ENCODE measurements around the gene CSNK1D. TPM values are rescaled to one million over a fixed set of nuclear protein-coding genes. Genes with fewer than 3 reads are reported as not detected.

Gene CSNK1D
- total and polyA plus RNA-seq, 4 donors: 72.7 to 160 (median 123) TPM

GRCh38 chr17:82299452-82299851 lies 26.0 kb upstream of the CSNK1D start:
- Histone ChIP-seq H3K9me3 (ENCODE audit: control insufficient read depth in 4 of 4, insufficient read depth in 3 of 4, low read length in 3 of 4) (no peaks in the 10 kb centered on the region), H3K27ac (ENCODE audit: low read depth in 1 of 2, low read length in 1 of 2) (peak overlapping the region in 1 of 2 donors; percentile 93), H3K9ac (ENCODE audit: insufficient read depth in 1 of 2, low read length in 2 of 2) (no peak overlapping the region), H3K4me3 (no peak overlapping the region), H3K27me3 (ENCODE audit: control insufficient read depth in 3 of 3, insufficient read depth in 3 of 3, low read length in 2 of 3) (no peaks in the 10 kb centered on the region), H3K36me3 (ENCODE audit: control insufficient read depth in 4 of 4, insufficient read depth in 4 of 4, low read length in 4 of 4) (no peaks in the 10 kb centered on the region), H3K4me1 (ENCODE audit: control insufficient read depth in 5 of 5, insufficient read depth in 5 of 5, low read length in 5 of 5) (peaks cover 4 to 28% (median 6%) of the 10 kb centered on the region in 5 donors)
- no peak for ATAC-seq (ENCODE audit: insufficient read depth, low FRiP score)
- TF ChIP-seq CTCF (IDR thresholded peaks at IDR 0.05; ENCODE audit: control extremely low read depth, extremely low read depth): no peak
- DNase-seq: no peak
- 87 to 96% methylated on average over 10 of the region's 10 CpGs for WGBS, 2 donors

- ATAC-seq (ENCODE audit: insufficient read depth, low FRiP score) (no peak), DNase-seq (no peak)
- WGBS, 2 donors: 64 to 68% methylated on average over 27 of the region's 27 CpGs
- Histone ChIP-seq H3K36me3 (ENCODE audit: control insufficient read depth in 4 of 4, insufficient read depth in 4 of 4, low read length in 4 of 4) (no peaks in the 10 kb centered on the region), H3K9me3 (ENCODE audit: control insufficient read depth in 4 of 4, insufficient read depth in 3 of 4, low read length in 3 of 4) (no peaks in the 10 kb centered on the region), H3K4me3 (no peak overlapping the region), H3K9ac (ENCODE audit: insufficient read depth in 1 of 2, low read length in 2 of 2) (no peak overlapping the region), H3K4me1 (ENCODE audit: control insufficient read depth in 5 of 5, insufficient read depth in 5 of 5, low read length in 5 of 5) (peaks cover 7 to 26% (median 11%) of the 10 kb centered on the region in 5 donors), H3K27me3 (ENCODE audit: control insufficient read depth in 3 of 3, insufficient read depth in 3 of 3, low read length in 2 of 3) (no peaks in the 10 kb centered on the region), H3K27ac (ENCODE audit: low read depth in 1 of 2, low read length in 1 of 2) (peak overlapping the region; percentile 63 to 93)
- no peak for TF ChIP-seq CTCF (IDR thresholded peaks at IDR 0.05; ENCODE audit: control extremely low read depth, extremely low read depth)
These were observed 25.3 kb upstream of the CSNK1D start for GRCh38 chr17:82298538-82299421.

- DNase-seq (peak; percentile 82 to 91 (median 84)), ATAC-seq (ENCODE audit: insufficient read depth, low FRiP score) (peak; percentile 82)
- H3K4me3 ChIP-seq: peak overlapping the region; percentile 24
- H3K9me3 ChIP-seq (ENCODE audit: control insufficient read depth in 4 of 4, insufficient read depth in 3 of 4, low read length in 3 of 4): no peaks in the 10 kb centered on the region
- 0 to 1% methylated on average over 36 of the region's 36 CpGs for WGBS, 2 donors
- no peaks in the 10 kb centered on the region for H3K27me3 ChIP-seq (ENCODE audit: control insufficient read depth in 3 of 3, insufficient read depth in 3 of 3, low read length in 2 of 3)
- TF ChIP-seq CTCF (IDR thresholded peaks at IDR 0.05; ENCODE audit: control extremely low read depth, extremely low read depth): no peak
- no peaks in the 10 kb centered on the region for H3K36me3 ChIP-seq (ENCODE audit: control insufficient read depth in 4 of 4, insufficient read depth in 4 of 4, low read length in 4 of 4)
- H3K27ac ChIP-seq (ENCODE audit: low read depth in 1 of 2, low read length in 1 of 2): peak overlapping the region; percentile 63 to 93
- H3K4me1 ChIP-seq (ENCODE audit: control insufficient read depth in 5 of 5, insufficient read depth in 5 of 5, low read length in 5 of 5): peaks cover 7 to 21% (median 11%) of the 10 kb centered on the region in 5 donors
- peak overlapping the region; percentile 21 to 68 for H3K9ac ChIP-seq (ENCODE audit: insufficient read depth in 1 of 2, low read length in 2 of 2)
These were observed 24.4 kb upstream of the CSNK1D start for GRCh38 chr17:82297714-82298537.
